ENCODE results near the gene BUD31.

GRCh38 chr7:99372275-99373090 is 36.3 kb upstream of the BUD31 start:
- TF ChIP-seq CTCF (IDR thresholded peaks at IDR 0.05; ENCODE audit: low read depth, low read length, poor library complexity, severe bottlenecking): no peak
- TF ChIP-seq EZH2phosphoT487 (IDR thresholded peaks at IDR 0.05; ENCODE audit: borderline replicate concordance, low read length): no peak
